ENCODE data around the gene PCSK1N. TPM values are rescaled to one million over a fixed set of nuclear protein-coding genes. Genes with fewer than 3 reads are reported as not detected.
A peak's percentile ranks its signal among the peaks of the same experiment; 100 is the strongest.

PCSK1N gene
- total and polyA plus RNA-seq, 9 of the 15 experiments (the other 6 are each of a cell fraction or from before 2014, with no cell fraction given): 0.07 to 0.55 (median 0.54) TPM; not detected in 6

DNA sequence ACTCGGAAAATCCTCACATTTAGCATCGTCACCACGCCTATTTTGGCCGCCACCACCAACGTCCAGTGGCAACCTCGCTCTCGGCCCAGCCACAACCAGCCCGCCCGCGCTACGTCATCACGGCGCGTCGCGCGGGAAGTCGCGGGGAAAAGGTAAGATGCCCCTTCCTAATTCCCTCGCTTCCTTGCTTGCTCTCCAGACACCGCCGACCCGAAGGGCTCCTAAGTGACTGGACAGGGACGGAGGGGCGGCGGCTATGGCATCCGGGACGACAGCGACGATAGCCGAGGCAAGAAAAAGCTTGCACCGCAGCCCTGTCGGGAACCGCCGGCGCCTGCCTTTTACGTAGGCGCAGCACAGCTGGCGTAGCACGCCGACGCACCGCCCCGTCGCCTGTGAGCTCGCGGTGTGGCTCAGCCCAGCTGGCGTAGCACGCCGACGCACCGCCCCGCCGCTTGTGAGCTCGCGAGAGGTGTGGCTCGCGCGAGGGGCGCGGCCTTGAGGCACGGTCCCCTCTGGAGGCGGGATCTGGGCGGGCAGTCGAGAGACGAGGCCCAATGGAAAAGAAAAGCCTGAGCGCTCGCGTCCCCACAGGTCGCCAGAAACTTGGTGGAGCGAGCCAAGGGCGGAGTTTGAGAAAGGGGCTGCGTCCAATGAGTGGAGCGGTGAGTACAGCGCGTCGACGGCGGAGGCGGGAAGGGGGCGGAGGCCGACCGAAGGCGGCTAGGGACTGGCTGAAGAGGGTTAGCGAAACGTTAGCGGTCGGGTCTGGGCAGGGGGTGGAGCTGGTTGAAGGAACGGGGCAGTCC is 33.9 kb downstream of the PCSK1N start, which contains the start of gene HDAC6 (continued):
- TF ChIP-seq, protein P1, sequence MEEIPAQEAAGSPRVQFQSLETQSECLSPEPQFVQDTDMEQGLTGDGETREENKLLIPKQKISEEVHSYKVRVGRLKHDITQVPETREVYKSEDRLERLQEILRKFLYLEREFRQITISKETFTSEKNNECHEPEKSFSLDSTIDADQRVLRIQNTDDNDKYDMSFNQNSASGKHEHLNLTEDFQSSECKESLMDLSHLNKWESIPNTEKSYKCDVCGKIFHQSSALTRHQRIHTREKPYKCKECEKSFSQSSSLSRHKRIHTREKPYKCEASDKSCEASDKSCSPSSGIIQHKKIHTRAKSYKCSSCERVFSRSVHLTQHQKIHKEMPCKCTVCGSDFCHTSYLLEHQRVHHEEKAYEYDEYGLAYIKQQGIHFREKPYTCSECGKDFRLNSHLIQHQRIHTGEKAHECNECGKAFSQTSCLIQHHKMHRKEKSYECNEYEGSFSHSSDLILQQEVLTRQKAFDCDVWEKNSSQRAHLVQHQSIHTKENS (CRISPR knock-in tag; IDR thresholded peaks at IDR 0.05): no peak
- TF ChIP-seq SIN3A (IDR thresholded peaks at IDR 0.05; ENCODE audit: borderline replicate concordance in 2 of 2, control insufficient read depth in 1 of 2, low read depth in 2 of 2, low read length in 2 of 2) (peak; percentile 64 to 88; a peak in 2 of 4 replicates), CCNT2 (IDR thresholded peaks at IDR 0.05; ENCODE audit: borderline replicate concordance, extremely low read depth, insufficient read length, low read depth, low read length) (peak; percentile 71), CHD2 (IDR thresholded peaks at IDR 0.05; ENCODE audit: low read depth, low read length) (peak; percentile 98), ASH1L (IDR thresholded peaks at IDR 0.05; ENCODE audit: borderline replicate concordance, low read depth, partially characterized antibody) (no peak), NR2C2 (CRISPR knock-in tag; IDR thresholded peaks at IDR 0.05) (0 out of 2 replicates have a peak, but pooled peaks have one; percentile 21), NR2C2 (tag; IDR thresholded peaks at IDR 0.05) (no peak; the same call in 1 of the 2 replicates), MAFG (tag; conservative IDR thresholded peaks at IDR 0.05) (0 out of 2 replicates have a peak, but pooled peaks have one; percentile 25), ZNF316 (IDR thresholded peaks at IDR 0.05) (0 out of 2 replicates have a peak, but pooled peaks have one; percentile 46), YY1 (IDR thresholded peaks at IDR 0.05; ENCODE audit: borderline replicate concordance in 1 of 3, control insufficient read depth in 1 of 3, extremely low read depth in 1 of 3, insufficient read depth in 3 of 3, insufficient read length in 1 of 3, insufficient replicate concordance in 2 of 3, low read depth in 1 of 3, low read length in 2 of 3) (peak in 1 of 3 experiments; percentile 11), HMGN3 (IDR thresholded peaks at IDR 0.05; ENCODE audit: borderline replicate concordance, extremely low read depth, insufficient read length, low read depth, low read length) (peak; percentile 79), HNRNPK (IDR thresholded peaks at IDR 0.05; ENCODE audit: low read depth, low read length, poor library complexity, severe bottlenecking) (peak; percentile 83), GTF2A2 (tag; IDR thresholded peaks at IDR 0.05) (no peak), DACH1 (IDR thresholded peaks at IDR 0.05; ENCODE audit: partially characterized antibody) (peak; percentile 93), MAZ (CRISPR knock-in tag; conservative IDR thresholded peaks at IDR 0.05 in 1 of 2, IDR thresholded peaks at IDR 0.05 in 1 of 2) (peak in 1 of 2 experiments; percentile 13; a peak in 1 of 4 replicates), TARDBP (IDR thresholded peaks at IDR 0.05) (0 out of 2 replicates have a peak, but pooled peaks have one; percentile 57), NRF1 (conservative IDR thresholded peaks at IDR 0.05 in 1 of 2, IDR thresholded peaks at IDR 0.05 in 1 of 2) (peak; percentile 88 to 91)
- TF ChIP-seq, protein P2, sequence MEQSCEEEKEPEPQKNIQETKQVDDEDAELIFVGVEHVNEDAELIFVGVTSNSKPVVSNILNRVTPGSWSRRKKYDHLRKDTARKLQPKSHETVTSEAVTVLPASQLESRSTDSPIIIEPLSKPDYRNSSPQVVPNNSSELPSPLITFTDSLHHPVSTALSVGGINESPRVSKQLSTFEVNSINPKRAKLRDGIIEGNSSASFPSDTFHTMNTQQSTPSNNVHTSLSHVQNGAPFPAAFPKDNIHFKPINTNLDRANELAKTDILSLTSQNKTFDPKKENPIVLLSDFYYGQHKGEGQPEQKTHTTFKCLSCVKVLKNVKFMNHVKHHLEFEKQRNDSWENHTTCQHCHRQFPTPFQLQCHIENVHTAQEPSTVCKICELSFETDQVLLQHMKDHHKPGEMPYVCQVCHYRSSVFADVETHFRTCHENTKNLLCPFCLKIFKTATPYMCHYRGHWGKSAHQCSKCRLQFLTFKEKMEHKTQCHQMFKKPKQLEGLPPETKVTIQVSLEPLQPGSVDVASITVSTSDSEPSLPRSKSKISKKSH (CRISPR knock-in tag; IDR thresholded peaks at IDR 0.05): no peak
- TF ChIP-seq, protein P3, sequence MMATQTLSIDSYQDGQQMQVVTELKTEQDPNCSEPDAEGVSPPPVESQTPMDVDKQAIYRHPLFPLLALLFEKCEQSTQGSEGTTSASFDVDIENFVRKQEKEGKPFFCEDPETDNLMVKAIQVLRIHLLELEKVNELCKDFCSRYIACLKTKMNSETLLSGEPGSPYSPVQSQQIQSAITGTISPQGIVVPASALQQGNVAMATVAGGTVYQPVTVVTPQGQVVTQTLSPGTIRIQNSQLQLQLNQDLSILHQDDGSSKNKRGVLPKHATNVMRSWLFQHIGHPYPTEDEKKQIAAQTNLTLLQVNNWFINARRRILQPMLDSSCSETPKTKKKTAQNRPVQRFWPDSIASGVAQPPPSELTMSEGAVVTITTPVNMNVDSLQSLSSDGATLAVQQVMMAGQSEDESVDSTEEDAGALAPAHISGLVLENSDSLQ (IDR thresholded peaks at IDR 0.05): peak; percentile 68
- TF ChIP-seq, protein P4, sequence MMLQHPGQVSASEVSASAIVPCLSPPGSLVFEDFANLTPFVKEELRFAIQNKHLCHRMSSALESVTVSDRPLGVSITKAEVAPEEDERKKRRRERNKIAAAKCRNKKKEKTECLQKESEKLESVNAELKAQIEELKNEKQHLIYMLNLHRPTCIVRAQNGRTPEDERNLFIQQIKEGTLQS (IDR thresholded peaks at IDR 0.05): peak; percentile 49; the same call in 1 of the 2 replicates
- TF ChIP-seq, protein P4 (CRISPR knock-in tag; conservative IDR thresholded peaks at IDR 0.05): no peak; the same call in 1 of the 2 replicates

Data from K562 (cell line).